ENCODE results near the gene ZNF236.

DNA sequence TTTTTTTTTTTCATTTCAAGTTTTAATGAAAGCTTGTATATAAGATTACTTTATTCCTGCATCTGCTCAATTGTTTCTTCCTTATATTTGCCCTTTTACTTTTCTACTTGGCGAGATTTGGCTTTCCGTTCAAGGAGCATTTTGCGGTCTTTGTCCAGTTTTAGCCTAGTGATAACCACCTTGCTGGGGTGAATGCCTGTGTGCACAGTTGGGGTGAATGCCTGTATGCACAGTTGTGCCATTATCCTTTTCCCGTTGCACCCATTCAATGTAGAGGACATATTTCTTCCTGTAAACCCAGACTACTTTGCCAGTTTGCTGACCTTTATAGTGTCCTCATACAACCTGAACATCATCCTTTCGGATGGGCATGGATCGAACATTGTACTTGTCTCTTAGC lies 12.0 kb downstream of the ZNF236 start:
- TF ChIP-seq, protein P1, sequence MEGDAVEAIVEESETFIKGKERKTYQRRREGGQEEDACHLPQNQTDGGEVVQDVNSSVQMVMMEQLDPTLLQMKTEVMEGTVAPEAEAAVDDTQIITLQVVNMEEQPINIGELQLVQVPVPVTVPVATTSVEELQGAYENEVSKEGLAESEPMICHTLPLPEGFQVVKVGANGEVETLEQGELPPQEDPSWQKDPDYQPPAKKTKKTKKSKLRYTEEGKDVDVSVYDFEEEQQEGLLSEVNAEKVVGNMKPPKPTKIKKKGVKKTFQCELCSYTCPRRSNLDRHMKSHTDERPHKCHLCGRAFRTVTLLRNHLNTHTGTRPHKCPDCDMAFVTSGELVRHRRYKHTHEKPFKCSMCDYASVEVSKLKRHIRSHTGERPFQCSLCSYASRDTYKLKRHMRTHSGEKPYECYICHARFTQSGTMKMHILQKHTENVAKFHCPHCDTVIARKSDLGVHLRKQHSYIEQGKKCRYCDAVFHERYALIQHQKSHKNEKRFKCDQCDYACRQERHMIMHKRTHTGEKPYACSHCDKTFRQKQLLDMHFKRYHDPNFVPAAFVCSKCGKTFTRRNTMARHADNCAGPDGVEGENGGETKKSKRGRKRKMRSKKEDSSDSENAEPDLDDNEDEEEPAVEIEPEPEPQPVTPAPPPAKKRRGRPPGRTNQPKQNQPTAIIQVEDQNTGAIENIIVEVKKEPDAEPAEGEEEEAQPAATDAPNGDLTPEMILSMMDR (CRISPR knock-in tag; IDR thresholded peaks at IDR 0.05), result no peak
- no peak for TF ChIP-seq ZKSCAN1 (IDR thresholded peaks at IDR 0.05; ENCODE audit: low read length)
- TF ChIP-seq NCOA1 (CRISPR knock-in tag; IDR thresholded peaks at IDR 0.05), result no peak
- TF ChIP-seq, protein P2, sequence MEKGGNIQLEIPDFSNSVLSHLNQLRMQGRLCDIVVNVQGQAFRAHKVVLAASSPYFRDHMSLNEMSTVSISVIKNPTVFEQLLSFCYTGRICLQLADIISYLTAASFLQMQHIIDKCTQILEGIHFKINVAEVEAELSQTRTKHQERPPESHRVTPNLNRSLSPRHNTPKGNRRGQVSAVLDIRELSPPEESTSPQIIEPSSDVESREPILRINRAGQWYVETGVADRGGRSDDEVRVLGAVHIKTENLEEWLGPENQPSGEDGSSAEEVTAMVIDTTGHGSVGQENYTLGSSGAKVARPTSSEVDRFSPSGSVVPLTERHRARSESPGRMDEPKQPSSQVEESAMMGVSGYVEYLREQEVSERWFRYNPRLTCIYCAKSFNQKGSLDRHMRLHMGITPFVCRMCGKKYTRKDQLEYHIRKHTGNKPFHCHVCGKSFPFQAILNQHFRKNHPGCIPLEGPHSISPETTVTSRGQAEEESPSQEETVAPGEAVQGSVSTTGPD (CRISPR knock-in tag; IDR thresholded peaks at IDR 0.05), result no peak
- no peak for TF ChIP-seq EZH2 (conservative IDR thresholded peaks at IDR 0.05; ENCODE audit: low read depth, low read length)
- TF ChIP-seq, protein P3, sequence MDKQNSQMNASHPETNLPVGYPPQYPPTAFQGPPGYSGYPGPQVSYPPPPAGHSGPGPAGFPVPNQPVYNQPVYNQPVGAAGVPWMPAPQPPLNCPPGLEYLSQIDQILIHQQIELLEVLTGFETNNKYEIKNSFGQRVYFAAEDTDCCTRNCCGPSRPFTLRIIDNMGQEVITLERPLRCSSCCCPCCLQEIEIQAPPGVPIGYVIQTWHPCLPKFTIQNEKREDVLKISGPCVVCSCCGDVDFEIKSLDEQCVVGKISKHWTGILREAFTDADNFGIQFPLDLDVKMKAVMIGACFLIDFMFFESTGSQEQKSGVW (CRISPR knock-in tag; IDR thresholded peaks at IDR 0.05; ENCODE audit: borderline replicate concordance), result no peak
- no peak for TF ChIP-seq MTF1 (CRISPR knock-in tag; IDR thresholded peaks at IDR 0.05)
- TF ChIP-seq POLR2G (IDR thresholded peaks at IDR 0.05; ENCODE audit: low read depth, low read length), result no peak
- TF ChIP-seq ZNF713 (CRISPR knock-in tag; IDR thresholded peaks at IDR 0.05), result no peak
- no peak for TF ChIP-seq KDM5A (IDR thresholded peaks at IDR 0.05; ENCODE audit: borderline replicate concordance, low read length)
